ENCODE results near the gene SLC2A9. TPM values are rescaled to one million over a fixed set of nuclear protein-coding genes. Genes with fewer than 3 reads are reported as not detected.

SLC2A9 gene
- total and polyA plus RNA-seq, 2 of the 13 experiments (the other 11 are each of a cell fraction or from before 2014, with no cell fraction given) = 36.2 to 42.3 TPM

- WGBS (ENCODE audit: low lambda C conversion rate) = 66% methylated on average over 5 of the region's 5 CpGs
- in situ Hi-C loops (cut with HindIII; ENCODE audit: extremely low pct_ligation_motif_present, low pct_unique_long_range_greater_than_20kb) = no loop called here
- no peak overlapping the region for H3K9ac ChIP-seq (ENCODE audit: insufficient read depth, low read depth, low read length)
- ChIA-PET POLR2A (no interaction called here), CTCF (ENCODE audit: low intra/inter-chr PET ratio, low total read pairs) (no interaction called here)
- H3K27ac ChIP-seq (ENCODE audit: extremely low read length, insufficient read depth, low read length) = no peak overlapping the region
- H3K79me2 ChIP-seq (ENCODE audit: insufficient read depth, low read length) = no peaks in the 10 kb centered on the region
- TF ChIP-seq ZNF326 (CRISPR knock-in tag; IDR thresholded peaks at IDR 0.05; ENCODE audit: borderline replicate concordance) = no peak
- no peak for TF ChIP-seq TGIF2 (CRISPR knock-in tag; IDR thresholded peaks at IDR 0.05)
- TF ChIP-seq HES4 (CRISPR knock-in tag; IDR thresholded peaks at IDR 0.05; ENCODE audit: borderline replicate concordance) = no peak
- no peak for TF ChIP-seq BCL3 (CRISPR knock-in tag; IDR thresholded peaks at IDR 0.05)
- TF ChIP-seq HDAC6 (IDR thresholded peaks at IDR 0.05; ENCODE audit: low read depth, low read length) = no peak
- no peak for TF ChIP-seq CENPX (CRISPR knock-in tag; IDR thresholded peaks at IDR 0.05)
- no peak for TF ChIP-seq ZNF879 (CRISPR knock-in tag; IDR thresholded peaks at IDR 0.05)
- no peak for TF ChIP-seq RFX3 (CRISPR knock-in tag; IDR thresholded peaks at IDR 0.05)
- TF ChIP-seq GFI1 (CRISPR knock-in tag; IDR thresholded peaks at IDR 0.05; ENCODE audit: borderline replicate concordance) = no peak
- TF ChIP-seq NR0B2 (CRISPR knock-in tag; IDR thresholded peaks at IDR 0.05) = no peak
- no peak for TF ChIP-seq ZNF253 (CRISPR knock-in tag; IDR thresholded peaks at IDR 0.05; ENCODE audit: borderline replicate concordance)
- no peak for TF ChIP-seq SRY (CRISPR knock-in tag; IDR thresholded peaks at IDR 0.05)
- FAIRE-seq = no peak
- H3K9me3 ChIP-seq (ENCODE audit: low read length) = no peaks in the 10 kb centered on the region
- H4K20me1 ChIP-seq (ENCODE audit: insufficient read depth, low read length) = no peaks in the 10 kb centered on the region
- DNase-seq (ENCODE audit: low spot score) = no peak
- BruUV-seq (replicated peaks) = no TSS peak
- H3K4me2 ChIP-seq (ENCODE audit: low read depth, low read length) = no peak overlapping the region
- no peaks in the 10 kb centered on the region for H3K27me3 ChIP-seq (ENCODE audit: control insufficient read depth in 1 of 2, insufficient read depth in 2 of 2, low read length in 2 of 2)
- H3K4me1 ChIP-seq (ENCODE audit: insufficient read depth, low read length) = no peaks in the 10 kb centered on the region
- no peak overlapping the region for H3K4me3 ChIP-seq (replicated peaks in 1 of 3; ENCODE audit: insufficient read depth in 1 of 3, low read depth in 2 of 3, low read length in 3 of 3)
- no peak for ATAC-seq
- intact Hi-C loops (cut with micrococcal nuclease; ENCODE audit: unreplicated experiment) = no loop called here
- peaks cover 4 to 27% of the 10 kb centered on the region in 2 experiments for H3K36me3 ChIP-seq (replicated peaks in 1 of 2; ENCODE audit: control insufficient read depth in 1 of 2, insufficient read depth in 2 of 2, low read length in 2 of 2)
- no peak overlapping the region for H2AFZ ChIP-seq (ENCODE audit: low read length)
These were observed 201.0 kb downstream of the SLC2A9 start for GRCh38 chr4:9820343-9820742.

Measured in HepG2 (cell line).